B cell (primary cell): ENCODE data around the gene TEX101. TPM values are rescaled to one million over a fixed set of nuclear protein-coding genes. Genes with fewer than 3 reads are reported as not detected.

Experiments used
- ATAC-seq: fragments of 200-7000 bp; cut with Tn5 transposase; one replicate; pipeline ENCODE4 v1.10.0; 2021; ENCODE audit warnings: low read depth, mild to moderate bottlenecking, moderate number of reproducible peaks, moderate library complexity
- CTCF ChIA-PET: fragments of 350-600 bp; sonication (Branson Sonifier 250); formaldehyde crosslinking; loops from one replicate; lab custom pipeline; 2021; ENCODE audit warnings: antibody characterized with exemption, inconsistent platforms; lab: Charles Lee
- POLR2A ChIA-PET: fragments of 350-600 bp; sonication (Branson Sonifier 250); formaldehyde crosslinking; loops from one replicate; lab custom pipeline; 2021; ENCODE audit warnings: antibody characterized with exemption; lab: Charles Lee
- DNase-seq: peaks from one replicate; pipeline ENCODE4 v3.0.0; 2013
- H2AFZ ChIP-seq: 2 replicates; pipeline ENCODE4 v1.6.1; 2012; ENCODE audit warnings: mild to moderate bottlenecking, low read depth, low read length; ENCODE audit not compliant: insufficient read depth, poor library complexity, severe bottlenecking
- H3K27ac ChIP-seq, 2 donors: 1 replicate in 1 of 2; 2 replicates in 1 of 2; pipeline ENCODE4 v1.5.1; 2012 to 2013; ENCODE audit warnings: low read length in 2 of 2, mild to moderate bottlenecking in 2 of 2, moderate library complexity in 1 of 2
- H3K27me3 ChIP-seq, 4 experiments: fragments of 200-600 bp in 1 of 4; sonication (generic) in 1 of 4; replicated peaks in 1 of 4; 1 replicate in 2 of 4; 2 replicates in 2 of 4; pipeline versions ENCODE4 v1.6.1 to v1.7.0; 2013 to 2016; ENCODE audit warnings: low read length in 3 of 4, mild to moderate bottlenecking in 2 of 4, mixed read lengths in 1 of 4, moderate library complexity in 1 of 4; ENCODE audit not compliant: insufficient read depth in 4 of 4, control insufficient read depth in 3 of 4; ENCODE audit errors: control extremely low read depth in 1 of 4
- H3K36me3 ChIP-seq, 2 experiments: replicated peaks in 1 of 2; 1 replicate in 1 of 2; 2 replicates in 1 of 2; pipeline versions ENCODE4 v1.6.1 to v1.7.1; 2013; ENCODE audit warnings: low read length in 1 of 2; ENCODE audit not compliant: insufficient read depth in 2 of 2, control insufficient read depth in 1 of 2; ENCODE audit errors: control extremely low read depth in 1 of 2, extremely low read depth in 1 of 2
- H3K4me1 ChIP-seq, 2 donors: fragments of 200-600 bp in 1 of 2; sonication (generic) in 1 of 2; 1 replicate in 1 of 2; 2 replicates in 1 of 2; pipeline versions ENCODE4 v1.5.1 to v1.6.1; 2013 to 2017; ENCODE audit warnings: low read length in 2 of 2; ENCODE audit not compliant: control insufficient read depth in 2 of 2, insufficient read depth in 2 of 2
- H3K4me2 ChIP-seq: replicated peaks from 2 replicates; pipeline ENCODE3; 2012; ENCODE audit warnings: mild to moderate bottlenecking, low read depth, low read length; ENCODE audit not compliant: poor library complexity, severe bottlenecking
- H3K4me3 ChIP-seq, 5 experiments: fragments of 200-600 bp in 1 of 5; sonication (generic) in 1 of 5; 1 replicate in 3 of 5; 2 replicates in 2 of 5; pipeline versions ENCODE4 v1.5.1 to v1.7.0; 2011 to 2016; ENCODE audit warnings: low read length in 4 of 5, mild to moderate bottlenecking in 4 of 5, low read depth in 2 of 5, control low read depth in 1 of 5, moderate library complexity in 1 of 5; ENCODE audit not compliant: insufficient read depth in 1 of 5; ENCODE audit errors: control extremely low read depth in 1 of 5, extremely low read depth in 1 of 5
- H3K79me2 ChIP-seq: fragments of 200-600 bp; sonication (generic); one replicate; pipeline ENCODE4 v1.6.0; 2016; ENCODE audit warnings: low read length; ENCODE audit not compliant: control insufficient read depth, insufficient read depth
- H3K9ac ChIP-seq: fragments of 200-600 bp; sonication (generic); 2 replicates; pipeline ENCODE4 v1.6.1; 2017; ENCODE audit warnings: mild to moderate bottlenecking, low read length, moderate library complexity
- H3K9me3 ChIP-seq, 3 donors: one replicate each; pipeline versions ENCODE4 v1.6.1 to v1.7.1; 2013; ENCODE audit warnings: low read length in 2 of 3; ENCODE audit not compliant: control insufficient read depth in 2 of 3, insufficient read depth in 1 of 3; ENCODE audit errors: control extremely low read depth in 1 of 3
- H4K20me1 ChIP-seq: 2 replicates; pipeline ENCODE4 v1.6.0; 2012; ENCODE audit warnings: mild to moderate bottlenecking, low read length; ENCODE audit not compliant: insufficient read depth, control insufficient read depth, poor library complexity, severe bottlenecking
- H3K27ac Mint-ChIP-seq: one replicate; pipeline ENCODE4 v1.8.0; 2021; ENCODE audit warnings: mixed read lengths
- H3K27me3 Mint-ChIP-seq: one replicate; pipeline ENCODE4 v1.8.0; 2021; ENCODE audit warnings: mixed read lengths
- H3K4me1 Mint-ChIP-seq: one replicate; pipeline ENCODE4 v1.8.0; 2021; ENCODE audit warnings: mixed read lengths
- H3K4me3 Mint-ChIP-seq: one replicate; pipeline ENCODE4 v1.8.0; 2021; ENCODE audit warnings: mixed read lengths
- H3K9me3 Mint-ChIP-seq: one replicate; pipeline ENCODE4 v1.8.0; 2022; ENCODE audit warnings: mixed read lengths; ENCODE audit not compliant: insufficient read depth
- EZH2 ChIP-seq: IDR thresholded peaks from 2 replicates; pipeline ENCODE4 v1.6.1; 2012; ENCODE audit warnings: borderline replicate concordance, low read depth, mild to moderate bottlenecking, moderate library complexity, low read length; ENCODE audit not compliant: insufficient read depth, poor library complexity, severe bottlenecking
- WGBS: methylation state at CpG from one replicate; pipeline ENCODE4 v1.1.5; 2013; ENCODE audit warnings: missing lambda C conversion rate; ENCODE audit not compliant: insufficient coverage; 5-methylcytosine and 5-hydroxymethylcytosine counted together
- intact Hi-C: fragments of 100-400 bp; cut with micrococcal nuclease; formaldehyde crosslinking; loops from one replicate; pipeline ENCODE4 v1.10.0; 2022
- polyA plus RNA-seq: library from polyadenylated mRNA; depleted of rRNA; stranded (reverse); fragments of >200 nt; gene quantifications from 2 replicates; pipeline ENCODE4 v1.2.3, GENCODE V29; 2012
- total RNA-seq, 2 donors: library from RNA; stranded (reverse); fragments of 120-200 nt in 1 of 2; gene quantifications; 1 replicate in 1 of 2; 2 replicates in 1 of 2; pipeline versions ENCODE4 v1.2.3 to v1.2.4, GENCODE V29; 2013 to 2022
- TF ChIP-seq, protein P1 (sequence below): fragments of 200-600 bp; IDR thresholded peaks from one replicate; pipeline ENCODE4 v1.8.0; 2022; ENCODE audit warnings: antibody characterized with exemption, mild to moderate bottlenecking

TEX101 gene
- total and polyA plus RNA-seq, 2 donors (not counting 1 experiment from before 2014, with no cell fraction given): not detected

DNA sequence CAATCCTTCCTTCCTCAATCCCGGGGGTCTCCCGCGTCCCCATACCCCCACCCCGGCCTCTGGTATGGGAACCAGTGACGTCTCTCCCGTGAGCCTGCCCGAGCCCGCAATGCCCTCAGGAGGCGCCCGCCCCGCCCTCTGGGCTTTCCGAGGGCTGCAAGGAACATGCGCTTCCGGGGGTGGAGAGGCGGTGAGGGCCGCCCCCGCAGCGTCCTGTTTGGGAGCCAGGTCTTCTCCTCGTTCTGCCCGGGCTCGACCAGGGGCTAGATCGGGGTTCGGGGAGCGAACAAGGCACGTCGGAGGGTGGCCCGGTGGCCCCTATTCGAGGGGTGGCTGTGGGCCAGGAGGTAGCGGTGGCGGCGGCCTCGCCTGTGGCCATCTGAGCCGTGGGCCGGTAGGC lies 6.6 kb upstream of the TEX101 start:
- no peak overlapping the region for H3K9ac ChIP-seq
- no peak for TF ChIP-seq EZH2
- TF ChIP-seq, protein P1, sequence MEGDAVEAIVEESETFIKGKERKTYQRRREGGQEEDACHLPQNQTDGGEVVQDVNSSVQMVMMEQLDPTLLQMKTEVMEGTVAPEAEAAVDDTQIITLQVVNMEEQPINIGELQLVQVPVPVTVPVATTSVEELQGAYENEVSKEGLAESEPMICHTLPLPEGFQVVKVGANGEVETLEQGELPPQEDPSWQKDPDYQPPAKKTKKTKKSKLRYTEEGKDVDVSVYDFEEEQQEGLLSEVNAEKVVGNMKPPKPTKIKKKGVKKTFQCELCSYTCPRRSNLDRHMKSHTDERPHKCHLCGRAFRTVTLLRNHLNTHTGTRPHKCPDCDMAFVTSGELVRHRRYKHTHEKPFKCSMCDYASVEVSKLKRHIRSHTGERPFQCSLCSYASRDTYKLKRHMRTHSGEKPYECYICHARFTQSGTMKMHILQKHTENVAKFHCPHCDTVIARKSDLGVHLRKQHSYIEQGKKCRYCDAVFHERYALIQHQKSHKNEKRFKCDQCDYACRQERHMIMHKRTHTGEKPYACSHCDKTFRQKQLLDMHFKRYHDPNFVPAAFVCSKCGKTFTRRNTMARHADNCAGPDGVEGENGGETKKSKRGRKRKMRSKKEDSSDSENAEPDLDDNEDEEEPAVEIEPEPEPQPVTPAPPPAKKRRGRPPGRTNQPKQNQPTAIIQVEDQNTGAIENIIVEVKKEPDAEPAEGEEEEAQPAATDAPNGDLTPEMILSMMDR: no peak
- WGBS: 79% methylated on average over 24 of the region's 34 CpGs
- DNase-seq: no peak
- H3K36me3 ChIP-seq: no peaks in the 10 kb centered on the region
- H3K4me3 Mint-ChIP-seq: no peak overlapping the region
- H3K79me2 ChIP-seq: no peaks in the 10 kb centered on the region
- no peak overlapping the region for H3K4me3 ChIP-seq
- no peak for ATAC-seq
- ChIA-PET POLR2A (no interaction called here), CTCF (no interaction called here)
- intact Hi-C loops: no loop called here
- H3K4me1 ChIP-seq: no peaks in the 10 kb centered on the region
- no peak overlapping the region for H2AFZ ChIP-seq
- H3K27ac Mint-ChIP-seq: no peak overlapping the region
- H3K4me1 Mint-ChIP-seq: no peaks in the 10 kb centered on the region
- peaks cover 13% of the 10 kb centered on the region for H3K27me3 Mint-ChIP-seq
- H3K9me3 ChIP-seq: peaks cover 0 to 27% (median 0%) of the 10 kb centered on the region in 3 donors
- no peaks in the 10 kb centered on the region for H4K20me1 ChIP-seq
- no peak overlapping the region for H3K4me2 ChIP-seq
- peaks cover 0 to 8% (median 0%) of the 10 kb centered on the region in 4 experiments for H3K27me3 ChIP-seq
- no peak overlapping the region for H3K27ac ChIP-seq
- peaks cover 4% of the 10 kb centered on the region for H3K9me3 Mint-ChIP-seq

DNA sequence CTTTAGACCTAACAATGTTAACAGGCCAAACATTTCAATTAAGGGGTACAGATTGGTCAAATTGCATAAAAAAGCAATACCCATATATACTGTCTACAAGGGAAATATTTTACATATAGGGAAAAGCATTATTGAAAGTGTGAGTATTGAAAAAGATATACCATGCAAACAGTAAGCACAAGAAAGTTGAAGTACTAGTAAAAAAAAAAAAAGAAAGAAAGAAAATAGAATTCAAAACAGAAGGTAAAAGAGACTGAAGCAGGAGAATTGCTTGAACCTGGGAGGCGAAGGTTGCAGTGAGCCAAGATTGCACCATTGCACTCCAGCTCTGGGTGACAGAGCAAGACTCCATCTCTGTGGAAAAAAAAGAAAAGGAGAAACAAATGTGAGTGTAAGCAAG lies 5.3 kb upstream of the TEX101 start:
- Histone ChIP-seq H3K27me3 (peaks cover 0 to 7% (median 0%) of the 10 kb centered on the region in 4 experiments), H3K36me3 (no peaks in the 10 kb centered on the region), H3K4me1 (no peaks in the 10 kb centered on the region), H3K4me2 (no peak overlapping the region), H3K9ac (no peak overlapping the region), H3K9me3 (peaks cover 0 to 37% (median 0%) of the 10 kb centered on the region in 3 donors), H2AFZ (no peak overlapping the region), H4K20me1 (no peaks in the 10 kb centered on the region), H3K79me2 (no peaks in the 10 kb centered on the region), H3K27ac (no peak overlapping the region), H3K4me3 (no peak overlapping the region)
- 100% methylated on average over 1 of the region's 1 CpG for WGBS
- Mint-ChIP-seq H3K27me3 (peaks cover 11% of the 10 kb centered on the region), H3K4me3 (no peak overlapping the region), H3K4me1 (no peaks in the 10 kb centered on the region), H3K27ac (no peak overlapping the region), H3K9me3 (peaks cover 5% of the 10 kb centered on the region)
- ChIA-PET POLR2A (no interaction called here), CTCF (no interaction called here)
- no peak for ATAC-seq
- intact Hi-C loops: no loop called here
- TF ChIP-seq, protein P1: no peak
- no peak for TF ChIP-seq EZH2
- no peak for DNase-seq
